ENCODE data around the gene INSIG1.

The INSIG1 gene

DNA sequence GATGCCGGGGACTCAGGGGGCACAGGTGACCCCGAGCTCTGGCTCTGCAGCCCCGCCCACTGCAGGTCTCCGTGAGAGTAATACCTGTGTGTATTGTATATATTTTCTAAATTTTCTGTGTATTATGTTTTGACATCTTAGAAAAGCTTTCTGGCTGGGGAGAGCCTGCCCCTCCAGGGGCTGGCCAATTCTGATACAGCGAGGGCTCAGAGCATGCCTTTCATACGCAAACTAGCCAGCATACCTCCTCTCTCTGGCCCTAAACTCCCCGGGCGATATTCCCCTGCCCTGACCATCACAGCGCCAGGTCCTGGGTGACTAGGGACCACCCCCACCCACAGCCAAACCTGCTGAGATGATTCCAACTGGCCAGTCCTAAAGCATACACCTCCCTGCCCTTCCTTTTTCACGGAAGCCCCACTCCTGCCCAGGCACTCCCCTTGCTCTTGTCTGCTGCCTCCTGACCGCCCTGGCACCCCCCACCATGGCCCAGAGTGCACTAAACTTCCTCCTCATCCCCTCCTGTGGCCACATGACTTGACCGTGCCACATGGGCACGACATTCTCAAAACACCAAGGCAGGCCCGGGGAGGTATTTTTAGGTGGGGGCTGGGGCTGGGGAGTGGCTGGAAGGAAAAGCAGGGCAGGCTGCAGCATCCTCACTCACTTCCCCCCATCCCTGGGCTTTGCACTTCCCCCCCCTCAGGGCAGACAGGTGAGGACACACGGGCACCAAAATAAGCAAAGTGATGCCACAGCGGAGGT is 61.5 kb downstream of the INSIG1 start:
- TF ChIP-seq EZH2 (IDR thresholded peaks at IDR 0.05; ENCODE audit: borderline replicate concordance, low read length), result no peak
- TF ChIP-seq, protein P1, sequence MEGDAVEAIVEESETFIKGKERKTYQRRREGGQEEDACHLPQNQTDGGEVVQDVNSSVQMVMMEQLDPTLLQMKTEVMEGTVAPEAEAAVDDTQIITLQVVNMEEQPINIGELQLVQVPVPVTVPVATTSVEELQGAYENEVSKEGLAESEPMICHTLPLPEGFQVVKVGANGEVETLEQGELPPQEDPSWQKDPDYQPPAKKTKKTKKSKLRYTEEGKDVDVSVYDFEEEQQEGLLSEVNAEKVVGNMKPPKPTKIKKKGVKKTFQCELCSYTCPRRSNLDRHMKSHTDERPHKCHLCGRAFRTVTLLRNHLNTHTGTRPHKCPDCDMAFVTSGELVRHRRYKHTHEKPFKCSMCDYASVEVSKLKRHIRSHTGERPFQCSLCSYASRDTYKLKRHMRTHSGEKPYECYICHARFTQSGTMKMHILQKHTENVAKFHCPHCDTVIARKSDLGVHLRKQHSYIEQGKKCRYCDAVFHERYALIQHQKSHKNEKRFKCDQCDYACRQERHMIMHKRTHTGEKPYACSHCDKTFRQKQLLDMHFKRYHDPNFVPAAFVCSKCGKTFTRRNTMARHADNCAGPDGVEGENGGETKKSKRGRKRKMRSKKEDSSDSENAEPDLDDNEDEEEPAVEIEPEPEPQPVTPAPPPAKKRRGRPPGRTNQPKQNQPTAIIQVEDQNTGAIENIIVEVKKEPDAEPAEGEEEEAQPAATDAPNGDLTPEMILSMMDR (IDR thresholded peaks at IDR 0.05; ENCODE audit: low read length), result no peak
- H3K9ac ChIP-seq (ENCODE audit: low read length), result no peak overlapping the region
- no peak overlapping the region for H2AFZ ChIP-seq (ENCODE audit: low read length)
- peaks cover 9% of the 10 kb centered on the region for H3K4me1 ChIP-seq (ENCODE audit: insufficient read depth, low read length, severe bottlenecking)
- no peaks in the 10 kb centered on the region for H3K9me2 ChIP-seq (ENCODE audit: low read depth, low read length)
- peaks cover 14% of the 10 kb centered on the region; the same call in 1 of the 2 replicates for H3K27me3 ChIP-seq (ENCODE audit: insufficient read depth, low read length)
- H3F3A ChIP-seq (ENCODE audit: insufficient read depth, low read length), result no peaks in the 10 kb centered on the region
- H3K79me2 ChIP-seq (ENCODE audit: insufficient read depth, low read length), result no peaks in the 10 kb centered on the region
- H4K20me1 ChIP-seq (ENCODE audit: insufficient read depth, low read length), result no peaks in the 10 kb centered on the region
- no peak overlapping the region for H3K27ac ChIP-seq (ENCODE audit: low read depth, low read length, poor library complexity, severe bottlenecking)
- no peak overlapping the region for H3K4me3 ChIP-seq (ENCODE audit: low read depth, low read length, poor library complexity, severe bottlenecking)
- no peak overlapping the region for H3K4me2 ChIP-seq (ENCODE audit: low read length)
- no peaks in the 10 kb centered on the region for H3K36me3 ChIP-seq (ENCODE audit: insufficient read depth, low read length)
- no peaks in the 10 kb centered on the region for H3K9me3 ChIP-seq (ENCODE audit: low read length)
